Tibial nerve (tissue), 4 donors: Measurements from ENCODE around the gene OR10H4.

Experiments
- EP300 ChIP-seq, 2 donors: sonication (generic); formaldehyde crosslinking; IDR thresholded peaks; one replicate each; pipeline ENCODE4 v1.6.1; 2017; ENCODE audit warnings: antibody characterized with exemption in 2 of 2, mild to moderate bottlenecking in 1 of 2
- TF ChIP-seq, protein P1 (sequence below), 5 experiments: fragments of 200-600 bp in 3 of 5; fragments of 450-650 bp in 2 of 5; sonication (generic) in 3 of 5; IDR thresholded peaks; one replicate each; pipeline ENCODE4 v1.5.1; 2016 to 2019; ENCODE audit warnings: antibody characterized with exemption in 5 of 5, mild to moderate bottlenecking in 3 of 5, moderate library complexity in 2 of 5

DNA sequence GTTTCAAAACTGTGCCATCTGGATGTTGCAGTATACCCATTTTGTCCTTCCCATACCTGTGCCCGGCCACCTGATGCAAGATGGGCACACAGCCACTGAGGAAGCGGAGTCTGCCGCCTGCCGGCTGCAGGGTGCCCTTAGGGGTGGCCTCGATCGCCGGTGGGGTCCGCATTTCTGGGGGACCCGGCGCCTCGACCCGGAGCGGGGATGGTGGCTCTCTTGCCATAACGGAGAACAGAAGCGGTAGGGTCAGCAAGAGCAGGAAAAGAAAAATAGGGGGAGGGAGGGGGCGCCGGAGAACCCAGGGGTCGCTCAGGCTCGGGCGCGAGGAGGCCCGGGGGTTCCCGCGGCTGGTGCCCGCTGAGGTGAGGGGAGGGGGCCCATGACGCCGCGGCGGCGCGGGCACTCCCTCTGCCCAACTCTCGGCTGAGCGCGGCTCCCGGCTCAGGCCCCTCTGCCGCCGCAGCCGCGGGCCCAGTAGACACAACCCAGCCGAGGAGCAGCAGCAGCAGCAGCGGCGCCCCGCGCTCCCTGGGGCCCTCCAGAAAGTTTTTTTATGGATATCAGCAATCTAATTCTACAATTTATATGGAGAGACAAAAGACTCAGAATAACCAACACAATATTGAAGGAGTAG, 37.1 kb upstream of the OR10H4 start:
- TF ChIP-seq, protein P1, sequence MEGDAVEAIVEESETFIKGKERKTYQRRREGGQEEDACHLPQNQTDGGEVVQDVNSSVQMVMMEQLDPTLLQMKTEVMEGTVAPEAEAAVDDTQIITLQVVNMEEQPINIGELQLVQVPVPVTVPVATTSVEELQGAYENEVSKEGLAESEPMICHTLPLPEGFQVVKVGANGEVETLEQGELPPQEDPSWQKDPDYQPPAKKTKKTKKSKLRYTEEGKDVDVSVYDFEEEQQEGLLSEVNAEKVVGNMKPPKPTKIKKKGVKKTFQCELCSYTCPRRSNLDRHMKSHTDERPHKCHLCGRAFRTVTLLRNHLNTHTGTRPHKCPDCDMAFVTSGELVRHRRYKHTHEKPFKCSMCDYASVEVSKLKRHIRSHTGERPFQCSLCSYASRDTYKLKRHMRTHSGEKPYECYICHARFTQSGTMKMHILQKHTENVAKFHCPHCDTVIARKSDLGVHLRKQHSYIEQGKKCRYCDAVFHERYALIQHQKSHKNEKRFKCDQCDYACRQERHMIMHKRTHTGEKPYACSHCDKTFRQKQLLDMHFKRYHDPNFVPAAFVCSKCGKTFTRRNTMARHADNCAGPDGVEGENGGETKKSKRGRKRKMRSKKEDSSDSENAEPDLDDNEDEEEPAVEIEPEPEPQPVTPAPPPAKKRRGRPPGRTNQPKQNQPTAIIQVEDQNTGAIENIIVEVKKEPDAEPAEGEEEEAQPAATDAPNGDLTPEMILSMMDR (IDR thresholded peaks at IDR 0.05) = no peak
- TF ChIP-seq EP300 (IDR thresholded peaks at IDR 0.05) = no peak
